GM19438 (cell line): ENCODE data around the gene BICDL1.
"Not testable (repeated sequence)": the region's sequence is repeated elsewhere in the genome, so short reads cannot be mapped to it uniquely, and the experiment has no call there.

Experiments
- ATAC-seq: cut with Tn5 transposase; IDR thresholded peaks from one replicate; pipeline ENCODE4 v1.9.1; 2021; ENCODE audit warnings: low read depth; ENCODE audit not compliant: unreplicated experiment

BICDL1 gene

GRCh38 chr12:119998471-119999245, 9.6 kb downstream of the BICDL1 start:
- no peak for ATAC-seq

DNA sequence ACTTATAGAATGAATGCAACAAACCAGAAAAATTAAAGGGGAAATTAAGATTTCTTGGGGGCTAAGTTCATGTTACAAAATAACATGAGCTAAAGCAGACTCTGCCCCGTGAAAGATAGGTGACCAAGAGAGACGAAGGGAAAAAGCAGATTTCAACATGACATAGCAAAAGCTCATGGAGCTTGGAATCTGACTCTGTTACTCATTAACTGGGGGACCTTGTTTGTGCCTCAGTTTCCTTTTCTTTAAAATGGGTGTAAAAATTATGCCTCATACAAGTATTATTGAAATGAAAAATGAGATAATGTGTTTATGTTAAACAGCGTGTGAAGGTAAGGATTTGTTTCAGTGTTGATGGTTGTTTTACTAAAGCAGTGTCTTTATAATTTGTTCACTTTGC, 11.5 kb downstream of the BICDL1 start:
- no peak for ATAC-seq

- no peak for ATAC-seq
Measured at GRCh38 chr12:120006258-120006975, 17.4 kb downstream of the BICDL1 start.

DNA sequence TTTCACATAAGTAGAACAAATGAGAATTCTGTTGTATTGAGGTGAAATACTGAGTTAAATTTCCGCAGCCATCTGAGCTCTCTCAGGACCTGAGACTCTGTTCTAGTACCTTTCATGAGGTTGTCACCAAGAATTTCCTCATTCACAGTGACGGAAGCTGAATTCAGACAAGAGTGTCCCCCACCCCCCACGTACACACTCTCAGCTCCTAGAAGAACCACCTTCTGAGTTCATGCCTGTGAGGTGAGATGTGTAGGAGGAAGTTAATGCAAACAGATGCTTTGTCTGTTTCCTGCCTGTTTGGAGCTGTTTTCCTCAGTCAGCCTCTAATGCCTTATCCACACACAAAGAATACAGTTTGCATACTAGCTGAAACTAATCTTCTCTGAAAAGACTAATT, 18.2 kb downstream of the BICDL1 start:
- no peak for ATAC-seq

- no peak for ATAC-seq
Measured at GRCh38 chr12:120010661-120011230, 21.7 kb downstream of the BICDL1 start.

GRCh38 chr12:120012067-120012621, 23.1 kb downstream of the BICDL1 start:
- peak; percentile 89 for ATAC-seq

- no peak for ATAC-seq
Measured at GRCh38 chr12:120013659-120014380, 24.8 kb downstream of the BICDL1 start.

DNA sequence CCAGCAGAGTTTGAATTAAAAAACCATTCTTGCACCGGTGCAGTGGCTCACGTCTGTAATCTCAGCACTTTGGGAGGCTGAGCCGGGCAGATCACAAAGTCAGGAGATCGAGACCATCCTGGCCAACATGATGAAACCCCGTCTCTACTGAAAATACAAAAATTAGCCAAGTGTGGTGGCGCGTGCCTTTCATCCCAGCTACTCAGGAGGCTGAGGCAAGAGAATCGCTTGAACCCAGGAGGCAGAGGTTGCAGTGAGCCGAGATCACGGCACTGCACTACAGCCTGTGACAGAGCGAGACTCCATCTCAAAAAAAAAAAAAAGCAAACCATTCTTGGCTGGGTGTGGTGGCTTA, 25.3 kb downstream of the BICDL1 start:
- ATAC-seq = not testable (repeated sequence)

DNA sequence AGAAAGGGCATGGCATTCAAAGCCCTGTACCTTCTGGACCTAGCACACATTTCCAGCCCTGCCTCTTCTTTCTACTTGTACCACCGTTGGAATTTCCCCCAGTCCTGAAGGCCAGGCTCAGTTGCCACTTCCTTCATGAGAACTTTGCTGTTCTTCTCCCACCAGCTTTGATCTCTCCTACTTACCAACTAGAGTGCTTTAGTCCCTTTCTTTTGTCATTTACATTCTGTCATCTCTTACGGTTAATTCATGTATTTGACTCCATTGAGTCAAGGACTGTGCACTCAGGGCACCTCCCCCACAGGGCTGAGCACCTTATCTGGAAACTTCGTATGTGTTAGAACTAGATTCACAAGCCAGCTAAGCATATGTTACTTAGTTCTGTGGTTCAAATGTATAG, 26.3 kb downstream of the BICDL1 start:
- no peak for ATAC-seq

DNA sequence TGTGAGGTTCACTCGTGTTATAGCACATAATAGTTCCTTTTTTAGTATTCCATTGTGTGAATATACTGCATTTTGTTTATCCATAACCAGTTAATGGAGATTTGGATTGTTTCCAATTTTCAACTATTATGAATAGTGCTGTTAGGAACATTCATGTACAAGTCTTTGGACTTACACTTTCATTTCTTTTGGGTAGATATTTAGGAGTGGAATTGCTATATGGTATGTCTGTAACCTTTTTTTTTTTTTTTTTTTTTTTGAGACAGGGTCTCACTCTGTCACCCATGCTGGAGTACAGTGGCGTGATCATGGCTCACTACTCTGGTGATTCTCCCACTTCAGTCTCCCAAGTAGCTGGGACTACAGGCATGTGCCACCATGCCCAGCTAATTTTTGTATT, 27.2 kb downstream of the BICDL1 start:
- not testable (repeated sequence) for ATAC-seq

GRCh38 chr12:120019197-120019596, 30.2 kb downstream of the BICDL1 start:
- ATAC-seq = no peak

DNA sequence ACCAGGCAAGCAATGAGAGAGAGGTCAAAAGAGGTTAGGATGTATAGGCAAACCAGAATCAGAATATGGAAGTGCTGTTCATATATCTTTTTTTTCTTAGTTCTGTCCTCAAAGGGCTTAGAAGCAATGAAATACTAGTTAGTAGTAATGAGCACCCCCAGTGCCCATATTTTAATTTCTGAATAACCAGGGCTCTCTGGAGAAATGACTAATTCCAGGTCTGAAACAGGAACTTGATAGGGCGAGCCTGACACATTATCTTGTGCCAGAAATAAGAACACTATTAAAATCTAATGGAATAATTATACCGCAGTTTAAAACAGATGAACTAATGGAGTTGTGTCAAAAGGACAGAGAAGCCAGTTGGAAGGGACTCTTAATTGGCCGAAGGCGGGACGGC, 30.9 kb downstream of the BICDL1 start:
- no peak for ATAC-seq

DNA sequence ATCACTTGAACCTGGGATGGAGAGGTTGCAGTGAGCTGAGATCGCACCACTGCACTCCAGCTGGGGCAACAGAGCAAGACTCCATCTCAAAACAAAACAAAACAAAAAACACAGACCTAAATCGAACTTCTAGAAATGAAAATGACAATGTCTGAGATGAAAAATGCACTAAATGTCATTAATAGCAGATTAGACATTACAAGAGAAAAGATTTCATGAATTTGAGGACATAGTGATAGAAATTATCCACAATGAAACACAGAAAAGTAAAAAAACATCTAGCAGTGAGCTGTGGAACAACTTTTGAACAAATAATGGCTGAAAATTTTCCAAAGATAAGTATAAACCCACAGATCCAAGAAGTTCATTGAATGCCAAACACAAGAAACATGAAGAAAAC, 35.2 kb downstream of the BICDL1 start:
- ATAC-seq = no peak

DNA sequence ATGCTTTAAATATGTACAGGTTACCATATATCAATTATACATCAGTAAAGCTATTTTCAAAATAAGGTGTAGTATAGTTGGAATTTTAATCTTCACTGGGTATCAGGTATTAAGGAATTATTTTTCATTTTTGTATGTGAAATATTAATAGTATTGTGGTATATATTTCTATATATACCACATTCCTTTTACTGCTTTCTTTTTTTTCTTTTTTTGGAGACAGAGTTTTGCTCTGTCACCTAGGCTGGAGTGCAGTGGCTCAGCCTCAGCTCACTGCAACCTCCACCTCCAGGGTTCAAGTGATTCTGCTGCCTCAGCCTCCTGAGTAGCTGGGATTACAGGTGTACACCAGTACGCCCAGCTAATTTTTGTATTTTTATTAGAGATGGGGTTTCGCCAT, 36.6 kb downstream of the BICDL1 start:
- ATAC-seq = no peak

GRCh38 chr12:120032242-120032641, 43.2 kb downstream of the BICDL1 start:
- ATAC-seq = no peak

DNA sequence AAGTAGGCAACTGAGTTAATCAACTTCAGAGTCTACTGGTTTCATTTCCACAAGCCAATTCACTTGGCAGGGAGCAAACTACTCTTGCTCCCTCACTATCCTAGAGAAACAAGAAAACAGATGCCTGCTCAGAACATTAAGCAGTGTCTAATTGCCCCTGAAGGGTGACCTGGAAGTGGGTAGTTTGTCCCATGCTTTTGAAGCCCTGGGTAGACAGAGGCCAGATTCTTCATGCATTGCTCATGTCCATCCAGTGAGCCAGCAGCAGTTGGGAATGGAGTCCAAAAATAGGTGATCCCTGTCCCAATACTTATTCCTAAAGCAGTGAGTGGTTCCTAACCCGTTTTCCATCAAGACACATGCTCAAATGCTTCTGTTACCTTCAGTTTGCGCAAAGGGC, 48.8 kb downstream of the BICDL1 start:
- ATAC-seq = no peak

DNA sequence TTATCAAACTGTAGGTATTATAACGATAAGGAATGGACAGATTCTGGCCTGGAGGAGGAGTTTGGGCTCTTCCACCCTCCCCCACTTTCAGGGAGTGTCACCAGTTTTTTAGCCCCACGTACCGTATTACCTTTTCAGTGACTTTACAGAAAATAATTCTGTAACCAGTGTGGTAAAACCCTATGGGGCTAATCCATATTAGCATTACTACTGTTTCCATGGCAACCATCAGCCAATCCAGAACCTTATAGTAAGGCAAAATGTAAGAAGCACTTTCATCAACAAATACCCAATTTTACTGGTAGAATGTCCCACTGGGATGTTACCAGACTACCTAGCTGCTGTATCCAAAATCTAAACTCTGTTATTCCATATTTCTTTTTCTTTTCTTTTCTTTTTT, 50.7 kb downstream of the BICDL1 start:
- no peak for ATAC-seq

DNA sequence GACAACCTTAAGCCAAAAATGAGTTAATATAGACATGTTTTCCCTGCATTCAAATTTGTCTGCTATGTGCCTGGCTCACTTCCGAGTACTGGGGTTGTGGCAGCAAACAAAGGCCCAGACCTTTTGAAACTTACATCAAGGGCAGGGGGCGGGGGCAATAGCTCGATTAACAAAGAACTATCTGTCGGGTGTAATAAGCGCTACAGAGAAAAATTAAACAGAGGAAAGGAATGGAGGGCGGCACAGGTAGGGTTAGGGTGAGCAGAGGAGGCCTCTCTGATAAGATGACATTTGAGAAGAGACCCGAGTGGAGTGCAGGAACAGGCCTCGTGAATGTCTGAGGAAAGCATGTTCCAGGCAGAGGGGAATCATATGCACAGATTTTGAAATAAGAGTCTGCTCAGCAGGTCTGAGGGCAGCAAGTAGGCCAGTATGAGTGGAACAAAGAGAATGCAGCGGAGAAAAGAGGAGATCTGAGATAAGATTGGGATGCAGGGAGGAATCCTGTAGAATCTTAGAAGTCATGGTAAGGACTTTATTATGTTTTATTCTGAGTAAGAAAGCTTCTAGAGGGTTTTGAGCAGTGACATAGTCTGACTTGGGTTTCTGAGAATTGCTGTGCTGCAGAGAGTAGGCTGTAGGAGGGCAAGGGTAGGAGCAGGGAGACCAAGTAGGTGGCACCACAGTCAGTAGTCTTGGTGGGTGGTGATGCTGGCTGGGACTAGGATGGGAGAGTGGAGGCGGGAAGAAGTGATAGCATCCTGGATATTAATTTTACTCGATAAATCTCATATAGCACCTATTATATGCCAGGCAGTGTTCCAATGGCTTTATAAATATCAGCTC, 52.6 kb downstream of the BICDL1 start:
- no peak for ATAC-seq

- ATAC-seq = not testable (repeated sequence)
Measured at GRCh38 chr12:120045367-120045766, 56.3 kb downstream of the BICDL1 start.

DNA sequence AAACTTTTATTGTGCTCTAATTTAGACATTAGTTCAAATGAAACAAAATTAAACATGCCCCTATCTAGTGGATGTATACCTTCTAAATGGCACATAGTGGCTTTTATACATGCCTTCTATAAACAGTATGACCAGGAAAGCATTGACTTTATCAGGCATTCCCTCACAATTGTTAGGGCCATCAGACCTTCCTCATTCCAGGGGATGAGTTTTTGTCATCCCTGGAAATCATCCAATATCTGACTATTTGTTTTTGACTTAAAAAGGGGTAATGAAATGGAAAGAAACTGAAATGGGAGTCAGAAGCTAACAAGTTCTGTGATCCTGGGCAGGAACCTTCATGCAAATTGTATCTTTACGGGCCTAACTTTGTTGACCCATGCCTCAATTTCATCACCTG, 58.0 kb downstream of the BICDL1 start:
- ATAC-seq = no peak
